ENCODE results near the gene ALG12. TPM values are rescaled to one million over a fixed set of nuclear protein-coding genes. Genes with fewer than 3 reads are reported as not detected.

Gene ALG12
- total RNA-seq, 4 donors from 2014 or later, result 10.1 to 24.4 (median 18.3) TPM

DNA sequence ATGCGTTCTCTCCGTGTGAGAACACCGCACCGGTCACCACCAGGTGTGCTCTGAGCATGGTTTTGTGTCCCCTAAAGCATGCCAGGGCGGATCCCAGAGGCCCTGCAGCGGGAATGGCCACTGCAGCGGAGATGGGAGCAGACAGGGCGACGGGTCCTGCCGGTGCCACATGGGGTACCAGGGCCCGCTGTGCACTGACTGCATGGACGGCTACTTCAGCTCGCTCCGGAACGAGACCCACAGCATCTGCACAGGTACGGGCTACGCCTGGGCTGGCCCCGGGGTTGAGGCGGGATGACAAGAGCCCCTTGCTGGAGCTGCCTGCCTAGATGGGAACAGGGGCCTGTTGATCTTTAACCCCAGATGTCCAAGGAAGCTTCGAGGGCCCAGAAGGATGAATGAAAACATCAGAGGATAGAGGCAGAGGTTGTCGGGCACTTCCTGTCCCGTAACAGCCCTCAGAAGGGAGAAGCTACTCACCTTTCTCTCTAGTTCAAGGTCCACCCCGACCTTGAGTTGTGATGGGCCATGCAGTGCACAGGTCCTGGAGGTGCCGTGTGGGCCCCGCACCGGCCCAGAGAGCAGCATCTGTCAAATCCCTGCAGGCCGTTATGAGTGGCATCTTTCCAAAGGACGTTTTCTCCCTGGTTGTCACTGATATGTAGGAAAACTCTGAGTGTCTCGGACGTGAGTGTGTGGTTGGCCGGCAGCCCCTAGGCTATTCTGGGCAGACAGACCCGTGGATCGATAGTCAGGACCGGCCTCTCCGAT, 3.5 kb upstream of the ALG12 start:
- intact Hi-C loops (cut with DNase I; ENCODE audit: low total_unique reads), result loop anchor here (5.0 kb wide), 1 partner anchor 154 kb away; no protein-coding TSS in a partner anchor
- peaks cover 12 to 23% (median 19%) of the 10 kb centered on the region in 4 donors for H3K4me1 ChIP-seq
- H3K36me3 ChIP-seq, result no peaks in the 10 kb centered on the region
- 91% methylated on average over 34 of the region's 35 CpGs; no CpG with 5 or more reads in 1 of the 2 donors for WGBS, 2 donors (ENCODE audit: low coverage in 1 of 2)
- TF ChIP-seq POLR2AphosphoS5 (IDR thresholded peaks at IDR 0.05) (no peak), POLR2A (IDR thresholded peaks at IDR 0.05) (no peak), EP300 (IDR thresholded peaks at IDR 0.05; ENCODE audit: low read depth) (no peak)
- TF ChIP-seq, protein P1, sequence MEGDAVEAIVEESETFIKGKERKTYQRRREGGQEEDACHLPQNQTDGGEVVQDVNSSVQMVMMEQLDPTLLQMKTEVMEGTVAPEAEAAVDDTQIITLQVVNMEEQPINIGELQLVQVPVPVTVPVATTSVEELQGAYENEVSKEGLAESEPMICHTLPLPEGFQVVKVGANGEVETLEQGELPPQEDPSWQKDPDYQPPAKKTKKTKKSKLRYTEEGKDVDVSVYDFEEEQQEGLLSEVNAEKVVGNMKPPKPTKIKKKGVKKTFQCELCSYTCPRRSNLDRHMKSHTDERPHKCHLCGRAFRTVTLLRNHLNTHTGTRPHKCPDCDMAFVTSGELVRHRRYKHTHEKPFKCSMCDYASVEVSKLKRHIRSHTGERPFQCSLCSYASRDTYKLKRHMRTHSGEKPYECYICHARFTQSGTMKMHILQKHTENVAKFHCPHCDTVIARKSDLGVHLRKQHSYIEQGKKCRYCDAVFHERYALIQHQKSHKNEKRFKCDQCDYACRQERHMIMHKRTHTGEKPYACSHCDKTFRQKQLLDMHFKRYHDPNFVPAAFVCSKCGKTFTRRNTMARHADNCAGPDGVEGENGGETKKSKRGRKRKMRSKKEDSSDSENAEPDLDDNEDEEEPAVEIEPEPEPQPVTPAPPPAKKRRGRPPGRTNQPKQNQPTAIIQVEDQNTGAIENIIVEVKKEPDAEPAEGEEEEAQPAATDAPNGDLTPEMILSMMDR (IDR thresholded peaks at IDR 0.05), result no peak
- no peak overlapping the region for H3K4me3 ChIP-seq
- no peaks in the 10 kb centered on the region for H3K27me3 ChIP-seq
- H3K27ac ChIP-seq, result no peak overlapping the region
- in situ Hi-C loops (cut with MboI; ENCODE audit: low pct_ligation_motif_present in 1 of 4, low pct_unique_long_range_greater_than_20kb in 1 of 4, low sequenced_read_pairs in 3 of 4), result loop anchor here in 2 of 4 donors (10.0 kb wide), 1 partner anchor 113 kb away; no protein-coding TSS in a partner anchor
- no peak for DNase-seq
- H3K9me3 ChIP-seq, result no peaks in the 10 kb centered on the region

DNA sequence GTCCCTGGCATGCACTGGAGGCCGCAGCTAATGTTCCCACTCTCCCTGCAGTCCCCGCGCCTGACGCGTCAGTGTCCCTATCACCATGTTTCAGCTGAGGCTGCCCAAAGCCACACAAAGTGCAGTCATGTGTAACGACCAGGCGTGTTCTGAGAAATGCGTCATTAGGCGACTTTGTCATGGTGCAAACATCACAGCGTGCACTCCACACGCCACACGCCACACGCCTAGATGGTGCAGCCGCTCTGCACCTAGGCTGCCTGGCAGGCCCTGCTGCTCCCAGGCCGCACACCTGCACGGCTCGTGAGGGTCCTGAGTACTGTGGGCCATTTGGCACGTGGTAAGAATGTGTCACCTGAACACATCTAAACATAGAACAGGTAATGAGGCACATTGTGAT, 2.6 kb upstream of the ALG12 start:
- WGBS, 2 donors (ENCODE audit: low coverage in 1 of 2), result 90% methylated on average over 18 of the region's 18 CpGs; no CpG with 5 or more reads in 1 of the 2 donors
- intact Hi-C loops (cut with DNase I; ENCODE audit: low total_unique reads) (loop anchor here (5.0 kb wide), 1 partner anchor 154 kb away; no protein-coding TSS in a partner anchor), in situ Hi-C loops (cut with MboI; ENCODE audit: low pct_ligation_motif_present in 1 of 4, low pct_unique_long_range_greater_than_20kb in 1 of 4, low sequenced_read_pairs in 3 of 4) (loop anchor here in 2 of 4 donors (10.0 kb wide), 1 partner anchor 114 kb away; no protein-coding TSS in a partner anchor)
- no peak overlapping the region for H3K4me3 ChIP-seq
- no peak for TF ChIP-seq POLR2AphosphoS5 (IDR thresholded peaks at IDR 0.05)
- no peaks in the 10 kb centered on the region for H3K36me3 ChIP-seq
- no peaks in the 10 kb centered on the region for H3K27me3 ChIP-seq
- H3K27ac ChIP-seq, result no peak overlapping the region
- no peak for DNase-seq
- no peaks in the 10 kb centered on the region for H3K9me3 ChIP-seq
- peaks cover 12 to 23% (median 19%) of the 10 kb centered on the region in 4 donors for H3K4me1 ChIP-seq

DNA sequence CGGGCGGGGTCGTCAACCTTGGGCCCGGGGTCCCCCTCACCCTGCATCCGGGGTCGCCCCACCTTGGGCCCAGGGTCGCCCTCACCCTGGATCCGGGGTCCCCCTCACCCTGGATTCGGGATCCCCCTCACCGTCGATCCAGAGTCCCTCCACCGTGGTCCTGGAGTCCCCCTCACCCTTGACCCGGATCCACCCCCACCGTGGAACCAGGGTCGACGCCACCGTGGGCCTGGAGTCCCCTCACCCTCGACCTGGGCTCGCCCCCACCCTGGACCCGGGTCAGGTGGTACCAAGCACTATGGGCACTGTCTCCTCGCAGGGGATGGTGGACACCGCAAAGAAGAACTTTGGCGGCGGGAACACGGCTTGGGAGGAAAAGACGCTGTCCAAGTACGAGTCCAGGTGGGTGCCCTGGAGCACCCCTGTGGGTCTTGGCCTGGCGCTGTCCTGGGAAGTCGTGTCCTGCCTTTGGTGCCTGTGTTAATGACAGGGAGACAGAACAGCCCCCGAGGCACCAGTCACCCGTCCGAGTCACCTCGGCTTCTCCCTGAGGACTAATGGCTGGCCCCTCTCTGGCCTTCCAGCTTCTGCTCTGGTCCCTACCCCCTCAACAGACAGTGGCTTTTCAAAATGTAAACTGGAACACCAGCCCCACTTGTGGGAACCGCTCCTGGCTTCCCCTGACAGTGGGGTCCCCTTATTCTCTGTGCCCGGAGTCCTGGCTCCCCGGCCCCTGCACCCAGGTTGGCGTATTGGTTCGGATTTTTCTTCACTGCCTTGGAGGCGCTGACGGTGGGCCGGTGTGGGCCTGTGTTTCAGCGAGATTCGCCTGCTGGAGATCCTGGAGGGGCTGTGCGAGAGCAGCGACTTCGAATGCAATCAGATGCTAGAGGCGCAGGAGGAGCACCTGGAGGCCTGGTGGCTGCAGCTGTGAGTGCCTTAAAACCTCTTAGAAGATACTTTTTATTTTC, 958 bp upstream of the ALG12 start:
- H3K9me3 ChIP-seq, result no peaks in the 10 kb centered on the region
- in situ Hi-C loops (cut with MboI; ENCODE audit: low pct_ligation_motif_present in 1 of 4, low pct_unique_long_range_greater_than_20kb in 1 of 4, low sequenced_read_pairs in 3 of 4) (loop anchor here in 1 of 4 donors (10.0 kb wide), 1 partner anchor 144 kb away; no protein-coding TSS in a partner anchor), intact Hi-C loops (cut with DNase I; ENCODE audit: low total_unique reads) (no loop called here)
- H3K27ac ChIP-seq, result peak overlapping the region; percentile 94 to 97 (median 95)
- H3K4me1 ChIP-seq, result peaks cover 12 to 23% (median 19%) of the 10 kb centered on the region in 4 donors
- H3K36me3 ChIP-seq, result no peaks in the 10 kb centered on the region
- H3K27me3 ChIP-seq, result no peaks in the 10 kb centered on the region
- peak overlapping the region; percentile 69 to 89 (median 76) for H3K4me3 ChIP-seq
- DNase-seq, result no peak
- WGBS, 2 donors (ENCODE audit: low coverage in 1 of 2), result 55% methylated on average over 33 of the region's 47 CpGs; no CpG with 5 or more reads in 1 of the 2 donors
- TF ChIP-seq, protein P1 (IDR thresholded peaks at IDR 0.05), result no peak

DNA sequence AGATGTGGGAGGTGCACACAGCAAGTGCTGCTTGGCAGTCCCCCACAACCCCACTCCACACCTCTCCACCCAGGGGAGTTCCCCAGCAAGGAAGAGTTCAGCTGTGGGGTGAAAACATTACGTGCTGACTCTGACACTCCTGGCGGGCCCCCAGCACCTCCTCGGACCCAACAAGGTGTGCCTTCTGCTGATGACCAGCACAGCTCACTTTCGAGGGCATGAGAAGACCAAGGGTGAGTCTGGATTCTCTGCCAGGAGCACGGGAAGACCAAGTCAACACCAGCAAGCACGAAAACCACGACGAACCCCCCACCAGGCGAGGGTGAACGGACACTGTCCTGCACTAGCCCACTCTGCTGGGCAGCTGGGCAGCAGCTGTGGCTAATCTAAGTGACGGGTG, 1.4 kb downstream of the ALG12 start:
- no peak for DNase-seq
- intact Hi-C loops (cut with DNase I; ENCODE audit: low total_unique reads), result no loop called here
- H3K4me1 ChIP-seq, result peaks cover 12 to 23% (median 19%) of the 10 kb centered on the region in 4 donors
- no peaks in the 10 kb centered on the region for H3K9me3 ChIP-seq
- peaks cover 0 to 5% (median 2%) of the 10 kb centered on the region in 4 donors for H3K36me3 ChIP-seq
- no peak overlapping the region for H3K27ac ChIP-seq
- in situ Hi-C loops (cut with MboI; ENCODE audit: low pct_ligation_motif_present in 1 of 4, low pct_unique_long_range_greater_than_20kb in 1 of 4, low sequenced_read_pairs in 3 of 4), result loop anchor here in 1 of 4 donors (10.0 kb wide), 1 partner anchor 142 kb away; no protein-coding TSS in a partner anchor
- TF ChIP-seq, protein P1 (IDR thresholded peaks at IDR 0.05), result no peak
- TF ChIP-seq POLR2AphosphoS5 (IDR thresholded peaks at IDR 0.05), result no peak
- TF ChIP-seq EP300 (IDR thresholded peaks at IDR 0.05; ENCODE audit: low read depth), result no peak
- no peak for TF ChIP-seq POLR2A (IDR thresholded peaks at IDR 0.05)
- WGBS, 2 donors (ENCODE audit: low coverage in 1 of 2), result 71 to 87% methylated on average over 3 to 11 of the region's 11 CpGs
- H3K27me3 ChIP-seq, result no peaks in the 10 kb centered on the region
- peak overlapping the region in 1 of 4 donors; percentile 89 for H3K4me3 ChIP-seq
